ENCODE data around the gene OPA3. TPM values are rescaled to one million over a fixed set of nuclear protein-coding genes. Genes with fewer than 3 reads are reported as not detected.

The OPA3 gene
- total and polyA plus RNA-seq, 2 donors from 2014 or later = 8.1 to 19.1 TPM

GRCh38 chr19:45568732-45569131, 15.9 kb downstream of the OPA3 start:
- DNase-seq (no peak), FAIRE-seq (no peak)
- Histone ChIP-seq H3K27ac (ENCODE audit: low read depth in 2 of 2, low read length in 2 of 2) (no peak overlapping the region), H3K4me3 (ENCODE audit: low read length in 3 of 3) (no peak overlapping the region), H3K36me3 (ENCODE audit: control insufficient read depth in 2 of 3, insufficient read depth in 3 of 3, low read length in 3 of 3) (no peaks in the 10 kb centered on the region), H3K4me1 (ENCODE audit: control insufficient read depth in 2 of 3, insufficient read depth in 2 of 3, low read depth in 1 of 3, low read length in 3 of 3) (peaks cover 0 to 4% (median 0%) of the 10 kb centered on the region in 3 donors), H3K9me3 (ENCODE audit: control insufficient read depth in 2 of 3, insufficient read depth in 1 of 3, low read length in 3 of 3) (no peaks in the 10 kb centered on the region), H3K9ac (ENCODE audit: low read length in 3 of 3) (no peak overlapping the region), H3K27me3 (ENCODE audit: control insufficient read depth, insufficient read depth, low read length) (no peaks in the 10 kb centered on the region)
- intact Hi-C loops (cut with DNase I) = no loop called here
- no peak for TF ChIP-seq CTCF (IDR thresholded peaks at IDR 0.05; ENCODE audit: borderline replicate concordance, extremely low read depth, insufficient read depth)

DNA sequence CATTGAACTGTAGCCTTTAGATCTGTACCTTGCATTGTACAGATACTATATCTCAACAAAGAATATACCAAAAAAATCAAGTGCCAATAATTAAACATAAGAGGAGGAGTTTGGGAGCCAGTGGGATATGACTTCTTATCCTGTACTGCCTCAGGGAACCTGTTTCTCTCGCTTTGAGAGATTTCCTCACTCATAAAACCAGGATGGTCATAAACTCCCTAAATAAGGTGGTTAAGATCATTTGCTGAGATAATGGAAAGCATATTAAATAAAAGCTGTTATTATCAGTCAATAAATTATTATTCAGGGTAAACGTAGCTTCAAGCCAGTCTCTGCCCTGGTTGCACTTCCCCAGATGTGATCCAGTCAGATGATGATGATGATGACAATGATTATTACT, 17.0 kb downstream of the OPA3 start:
- H3K27me3 ChIP-seq (ENCODE audit: control insufficient read depth, insufficient read depth, low read length) = no peaks in the 10 kb centered on the region
- DNase-seq (no peak), FAIRE-seq (no peak)
- no peak for TF ChIP-seq CTCF (IDR thresholded peaks at IDR 0.05; ENCODE audit: borderline replicate concordance, extremely low read depth, insufficient read depth)
- H3K4me3 ChIP-seq (ENCODE audit: low read length in 3 of 3) = no peak overlapping the region
- no peak overlapping the region for H3K9ac ChIP-seq (ENCODE audit: low read length in 3 of 3)
- no peaks in the 10 kb centered on the region for H3K9me3 ChIP-seq (ENCODE audit: control insufficient read depth in 2 of 3, insufficient read depth in 1 of 3, low read length in 3 of 3)
- intact Hi-C loops (cut with DNase I) = no loop called here
- peaks cover 0 to 2% (median 0%) of the 10 kb centered on the region in 3 donors for H3K4me1 ChIP-seq (ENCODE audit: control insufficient read depth in 2 of 3, insufficient read depth in 2 of 3, low read depth in 1 of 3, low read length in 3 of 3)
- no peak overlapping the region for H3K27ac ChIP-seq (ENCODE audit: low read depth in 2 of 2, low read length in 2 of 2)
- no peaks in the 10 kb centered on the region for H3K36me3 ChIP-seq (ENCODE audit: control insufficient read depth in 2 of 3, insufficient read depth in 3 of 3, low read length in 3 of 3)

DNA sequence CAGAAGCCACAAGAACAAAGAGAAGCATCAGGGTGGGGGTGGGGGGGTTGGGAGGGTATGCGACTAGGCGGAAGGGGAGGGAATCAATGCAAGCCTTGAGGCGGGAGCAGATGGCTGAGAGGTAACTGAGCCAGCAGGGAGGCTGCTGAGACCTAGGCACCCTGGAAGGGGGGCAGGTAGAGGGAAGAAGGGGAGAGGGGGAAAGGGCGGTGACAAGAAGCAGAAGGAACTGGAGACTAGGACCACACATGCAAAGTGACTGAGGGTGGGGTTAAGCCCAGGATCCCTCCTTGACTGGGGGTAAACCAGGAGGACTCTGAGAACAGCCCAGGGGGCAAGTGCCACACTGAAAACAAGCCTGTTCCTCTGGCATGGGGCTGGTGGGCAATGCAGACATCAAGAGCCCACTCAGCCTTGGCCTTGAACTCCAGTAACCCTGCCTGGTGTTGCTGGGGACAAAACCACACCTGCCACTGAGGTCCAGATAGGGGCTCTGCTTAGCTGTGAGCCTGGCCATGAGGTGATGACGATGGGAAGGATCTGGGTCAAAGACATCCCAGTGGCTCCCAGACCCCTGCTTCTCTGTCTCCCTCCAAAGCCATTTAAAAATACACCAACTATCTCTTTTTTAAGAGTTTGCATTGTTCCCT, 20.3 kb downstream of the OPA3 start:
- Histone ChIP-seq H3K27ac (ENCODE audit: low read depth in 2 of 2, low read length in 2 of 2) (no peak overlapping the region), H3K9ac (ENCODE audit: low read length in 3 of 3) (no peak overlapping the region), H3K4me3 (ENCODE audit: low read length in 3 of 3) (no peak overlapping the region), H3K4me1 (ENCODE audit: control insufficient read depth in 2 of 3, insufficient read depth in 2 of 3, low read depth in 1 of 3, low read length in 3 of 3) (no peaks in the 10 kb centered on the region), H3K27me3 (ENCODE audit: control insufficient read depth, insufficient read depth, low read length) (no peaks in the 10 kb centered on the region), H3K36me3 (ENCODE audit: control insufficient read depth in 2 of 3, insufficient read depth in 3 of 3, low read length in 3 of 3) (no peaks in the 10 kb centered on the region), H3K9me3 (ENCODE audit: control insufficient read depth in 2 of 3, insufficient read depth in 1 of 3, low read length in 3 of 3) (no peaks in the 10 kb centered on the region)
- intact Hi-C loops (cut with DNase I) = no loop called here
- no peak for TF ChIP-seq CTCF (IDR thresholded peaks at IDR 0.05; ENCODE audit: borderline replicate concordance, extremely low read depth, insufficient read depth)
- FAIRE-seq = no peak
- DNase-seq = no peak

- FAIRE-seq (no peak), DNase-seq (no peak)
- TF ChIP-seq CTCF (IDR thresholded peaks at IDR 0.05; ENCODE audit: borderline replicate concordance, extremely low read depth, insufficient read depth) = no peak
- H3K4me1 ChIP-seq (ENCODE audit: control insufficient read depth in 2 of 3, insufficient read depth in 2 of 3, low read depth in 1 of 3, low read length in 3 of 3) = no peaks in the 10 kb centered on the region
- no peaks in the 10 kb centered on the region for H3K27me3 ChIP-seq (ENCODE audit: control insufficient read depth, insufficient read depth, low read length)
- H3K4me3 ChIP-seq (ENCODE audit: low read length in 3 of 3) = no peak overlapping the region
- H3K36me3 ChIP-seq (ENCODE audit: control insufficient read depth in 2 of 3, insufficient read depth in 3 of 3, low read length in 3 of 3) = no peaks in the 10 kb centered on the region
- no peak overlapping the region for H3K9ac ChIP-seq (ENCODE audit: low read length in 3 of 3)
- H3K27ac ChIP-seq (ENCODE audit: low read depth in 2 of 2, low read length in 2 of 2) = no peak overlapping the region
- H3K9me3 ChIP-seq (ENCODE audit: control insufficient read depth in 2 of 3, insufficient read depth in 1 of 3, low read length in 3 of 3) = no peaks in the 10 kb centered on the region
- intact Hi-C loops (cut with DNase I) = no loop called here
Observed at GRCh38 chr19:45560686-45561085, 23.9 kb downstream of the OPA3 start.
